ENCODE results near the gene TAF15.

- TF ChIP-seq SIX5 (IDR thresholded peaks at IDR 0.05; ENCODE audit: low read depth, low read length, severe bottlenecking) (no peak), IRF4 (IDR thresholded peaks at IDR 0.05; ENCODE audit: low read depth, low read length) (no peak), BACH1 (IDR thresholded peaks at IDR 0.05; ENCODE audit: borderline replicate concordance) (no peak; the same call in 1 of the 2 replicates), MEF2A (IDR thresholded peaks at IDR 0.05; ENCODE audit: insufficient read depth, low read depth, low read length) (no peak), BHLHE40 (IDR thresholded peaks at IDR 0.05; ENCODE audit: borderline replicate concordance in 1 of 2, low read depth in 2 of 2, low read length in 1 of 2) (no peak), SUZ12 (IDR thresholded peaks at IDR 0.05; ENCODE audit: unreplicated experiment) (no peak), EP300 (IDR thresholded peaks at IDR 0.05; ENCODE audit: borderline replicate concordance in 1 of 2, control insufficient read depth in 1 of 2, low read depth in 2 of 2, low read length in 2 of 2) (no peak), USF1 (IDR thresholded peaks at IDR 0.05; ENCODE audit: borderline replicate concordance, extremely low read length, insufficient read depth, low read depth, low read length) (no peak), CBX3 (IDR thresholded peaks at IDR 0.05; ENCODE audit: borderline replicate concordance, low read depth) (no peak), POLR2AphosphoS5 (IDR thresholded peaks at IDR 0.05; ENCODE audit: low read length) (no peak), RCOR1 (conservative IDR thresholded peaks at IDR 0.05; ENCODE audit: low read depth, low read length) (no peak), ZZZ3 (IDR thresholded peaks at IDR 0.05; ENCODE audit: control insufficient read depth, insufficient read length, low read depth) (no peak)
Observed at GRCh38 chr17:35849469-35850348, 40.4 kb downstream of the TAF15 start.

All from GM12878 (cell line).